H7 (cell line): ENCODE measurements around the gene PROSER3. TPM values are rescaled to one million over a fixed set of nuclear protein-coding genes. Genes with fewer than 3 reads are reported as not detected.
"Not testable (repeated sequence)": the region's sequence is repeated elsewhere in the genome, so short reads cannot be mapped to it uniquely, and the experiment has no call there.

Experiments used
- DNase-seq: peaks from one replicate; pipeline ENCODE4 v3.0.0; 2012
- H3K27me3 ChIP-seq: 2 replicates; pipeline ENCODE4 v1.6.0; 2011; ENCODE audit warnings: mild to moderate bottlenecking, low read length; ENCODE audit not compliant: control insufficient read depth, insufficient read depth
- H3K36me3 ChIP-seq: replicated peaks from 2 replicates; pipeline ENCODE4 v1.5.1; 2011; ENCODE audit warnings: low read length; ENCODE audit not compliant: control insufficient read depth, insufficient read depth
- H3K4me3 ChIP-seq: 2 replicates; pipeline ENCODE4 v1.5.1; 2011; ENCODE audit warnings: low read depth, mild to moderate bottlenecking, control low read depth, low read length, moderate library complexity; ENCODE audit not compliant: insufficient read depth
- total RNA-seq: library from RNA; depleted of rRNA; stranded (reverse); fragments of >200 nt; shearing (Covaris generic); gene quantifications from 2 replicates; pipeline ENCODE4 v1.2.3, GENCODE V29; 2014

Gene PROSER3
- total RNA-seq, 1 experiment from 2014 or later = 6.8 TPM

GRCh38 chr19:35718345-35719041 is 39.5 kb upstream of the PROSER3 start:
- DNase-seq = peak; percentile 79
- peaks cover 17% of the 10 kb centered on the region for H3K36me3 ChIP-seq
- H3K27me3 ChIP-seq = peaks cover 3% of the 10 kb centered on the region
- peak overlapping the region; percentile 80 for H3K4me3 ChIP-seq

- H3K27me3 ChIP-seq = peaks cover 3% of the 10 kb centered on the region
- DNase-seq = peak; percentile 57
- no peak overlapping the region for H3K4me3 ChIP-seq
- H3K36me3 ChIP-seq = peaks cover 19% of the 10 kb centered on the region
These were observed 38.4 kb upstream of the PROSER3 start for GRCh38 chr19:35719402-35720162.

- Histone ChIP-seq H3K36me3 (peaks cover 25% of the 10 kb centered on the region), H3K4me3 (no peak overlapping the region), H3K27me3 (peaks cover 3% of the 10 kb centered on the region)
- DNase-seq = no peak
These were observed 37.8 kb upstream of the PROSER3 start for GRCh38 chr19:35720163-35720524.

GRCh38 chr19:35720648-35721047 is 37.3 kb upstream of the PROSER3 start:
- DNase-seq = peak; percentile 52
- Histone ChIP-seq H3K27me3 (peaks cover under 1% of the 10 kb centered on the region), H3K4me3 (no peak overlapping the region), H3K36me3 (peaks cover 27% of the 10 kb centered on the region)

- peak; percentile 44 for DNase-seq
These were observed 36.6 kb upstream of the PROSER3 start for GRCh38 chr19:35721374-35721773.

GRCh38 chr19:35722461-35722860 is 35.5 kb upstream of the PROSER3 start:
- no peak for DNase-seq
- Histone ChIP-seq H3K27me3 (no peaks in the 10 kb centered on the region), H3K4me3 (no peak overlapping the region), H3K36me3 (peaks cover 38% of the 10 kb centered on the region)

More at GRCh38 chr19:35721374-35721773, 36.6 kb upstream of the PROSER3 start:
- Histone ChIP-seq H3K4me3 (no peak overlapping the region), H3K27me3 (no peaks in the 10 kb centered on the region), H3K36me3 (peaks cover 31% of the 10 kb centered on the region)

GRCh38 chr19:35722897-35723296 is 35.1 kb upstream of the PROSER3 start:
- H3K27me3 ChIP-seq = no peaks in the 10 kb centered on the region
- peak; percentile 28 for DNase-seq
- peaks cover 42% of the 10 kb centered on the region for H3K36me3 ChIP-seq
- no peak overlapping the region for H3K4me3 ChIP-seq

GRCh38 chr19:35723671-35724070 is 34.3 kb upstream of the PROSER3 start:
- Histone ChIP-seq H3K4me3 (no peak overlapping the region), H3K27me3 (no peaks in the 10 kb centered on the region), H3K36me3 (peaks cover 49% of the 10 kb centered on the region)
- DNase-seq = no peak

GRCh38 chr19:35724132-35724531 is 33.8 kb upstream of the PROSER3 start:
- not testable (repeated sequence) for DNase-seq, H3K4me3 ChIP-seq, H3K27me3 ChIP-seq
- peaks cover 53% of the 10 kb centered on the region for H3K36me3 ChIP-seq

GRCh38 chr19:35724560-35724959 is 33.4 kb upstream of the PROSER3 start:
- H3K4me3 ChIP-seq = no peak overlapping the region
- H3K27me3 ChIP-seq = no peaks in the 10 kb centered on the region
- DNase-seq = no peak
- H3K36me3 ChIP-seq = peaks cover 57% of the 10 kb centered on the region

GRCh38 chr19:35725216-35725861 is 32.6 kb upstream of the PROSER3 start:
- Histone ChIP-seq H3K27me3 (no peaks in the 10 kb centered on the region), H3K36me3 (peaks cover 60% of the 10 kb centered on the region), H3K4me3 (no peak overlapping the region)
- DNase-seq = peak; percentile 32

GRCh38 chr19:35727053-35727955 is 30.7 kb upstream of the PROSER3 start:
- H3K27me3 ChIP-seq = no peaks in the 10 kb centered on the region
- DNase-seq = peak; percentile 39
- H3K4me3 ChIP-seq = no peak overlapping the region
- peaks cover 64% of the 10 kb centered on the region for H3K36me3 ChIP-seq

- Histone ChIP-seq H3K4me3 (no peak overlapping the region), H3K36me3 (peaks cover 57% of the 10 kb centered on the region), H3K27me3 (no peaks in the 10 kb centered on the region)
- no peak for DNase-seq
These were observed 29.8 kb upstream of the PROSER3 start for GRCh38 chr19:35727956-35728706.
